ENCODE data around the gene KCNH1. TPM values are rescaled to one million over a fixed set of nuclear protein-coding genes. Genes with fewer than 3 reads are reported as not detected.

KCNH1 gene
- total and polyA plus RNA-seq, 2 experiments from 2014 or later = 0.28 TPM; not detected in 1

DNA sequence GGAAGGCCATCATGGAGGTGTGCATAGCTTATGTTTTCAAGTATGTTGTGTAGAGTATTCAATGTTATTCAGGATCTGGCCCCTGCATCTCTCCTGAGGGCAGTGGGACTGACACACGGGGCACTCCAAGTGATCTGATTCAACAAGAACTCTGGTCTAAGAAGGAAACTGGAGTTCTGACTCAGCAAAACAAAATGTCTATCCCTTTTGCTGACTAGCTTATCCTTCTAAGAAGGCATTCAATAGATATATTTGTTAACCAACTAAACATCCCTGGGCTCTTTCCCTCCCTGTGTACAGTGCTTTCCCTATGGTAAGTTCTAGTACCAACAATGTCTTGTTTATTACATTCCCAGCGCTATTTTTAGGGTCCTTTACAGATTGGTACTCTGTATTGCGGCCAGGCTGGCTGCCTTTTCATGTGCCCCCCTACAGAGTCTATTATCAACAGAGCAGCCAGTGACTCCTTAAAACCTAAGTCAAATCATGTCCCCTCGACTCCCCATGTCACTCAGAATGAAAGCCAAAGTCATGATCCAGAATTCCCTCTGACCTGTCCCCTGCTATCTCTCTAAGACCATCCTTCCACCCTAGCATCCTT, 304.9 kb downstream of the KCNH1 start:
- Mint-ChIP-seq H3K4me1 (no peaks in the 10 kb centered on the region), H3K27me3 (ENCODE audit: insufficient read depth, low read depth, poor library complexity) (no peaks in the 10 kb centered on the region), H3K9me3 (no peaks in the 10 kb centered on the region), H3K36me3 (ENCODE audit: low read depth) (no peaks in the 10 kb centered on the region), H3K27ac (no peak overlapping the region), H3K4me3 (no peak overlapping the region)
- H2AFZ ChIP-seq = no peak overlapping the region
- TF ChIP-seq, protein P1, sequence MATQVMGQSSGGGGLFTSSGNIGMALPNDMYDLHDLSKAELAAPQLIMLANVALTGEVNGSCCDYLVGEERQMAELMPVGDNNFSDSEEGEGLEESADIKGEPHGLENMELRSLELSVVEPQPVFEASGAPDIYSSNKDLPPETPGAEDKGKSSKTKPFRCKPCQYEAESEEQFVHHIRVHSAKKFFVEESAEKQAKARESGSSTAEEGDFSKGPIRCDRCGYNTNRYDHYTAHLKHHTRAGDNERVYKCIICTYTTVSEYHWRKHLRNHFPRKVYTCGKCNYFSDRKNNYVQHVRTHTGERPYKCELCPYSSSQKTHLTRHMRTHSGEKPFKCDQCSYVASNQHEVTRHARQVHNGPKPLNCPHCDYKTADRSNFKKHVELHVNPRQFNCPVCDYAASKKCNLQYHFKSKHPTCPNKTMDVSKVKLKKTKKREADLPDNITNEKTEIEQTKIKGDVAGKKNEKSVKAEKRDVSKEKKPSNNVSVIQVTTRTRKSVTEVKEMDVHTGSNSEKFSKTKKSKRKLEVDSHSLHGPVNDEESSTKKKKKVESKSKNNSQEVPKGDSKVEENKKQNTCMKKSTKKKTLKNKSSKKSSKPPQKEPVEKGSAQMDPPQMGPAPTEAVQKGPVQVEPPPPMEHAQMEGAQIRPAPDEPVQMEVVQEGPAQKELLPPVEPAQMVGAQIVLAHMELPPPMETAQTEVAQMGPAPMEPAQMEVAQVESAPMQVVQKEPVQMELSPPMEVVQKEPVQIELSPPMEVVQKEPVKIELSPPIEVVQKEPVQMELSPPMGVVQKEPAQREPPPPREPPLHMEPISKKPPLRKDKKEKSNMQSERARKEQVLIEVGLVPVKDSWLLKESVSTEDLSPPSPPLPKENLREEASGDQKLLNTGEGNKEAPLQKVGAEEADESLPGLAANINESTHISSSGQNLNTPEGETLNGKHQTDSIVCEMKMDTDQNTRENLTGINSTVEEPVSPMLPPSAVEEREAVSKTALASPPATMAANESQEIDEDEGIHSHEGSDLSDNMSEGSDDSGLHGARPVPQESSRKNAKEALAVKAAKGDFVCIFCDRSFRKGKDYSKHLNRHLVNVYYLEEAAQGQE (IDR thresholded peaks at IDR 0.05; ENCODE audit: unreplicated experiment) = no peak
- TF ChIP-seq JUNB (IDR thresholded peaks at IDR 0.05; ENCODE audit: unreplicated experiment) = no peak
- TF ChIP-seq POLR2AphosphoS5 (IDR thresholded peaks at IDR 0.05; ENCODE audit: low read depth) = no peak
- no peak for TF ChIP-seq EZH2 (IDR thresholded peaks at IDR 0.05; ENCODE audit: low read depth, unreplicated experiment)
- TF ChIP-seq ZNF331 (CRISPR knock-in tag; IDR thresholded peaks at IDR 0.05; ENCODE audit: low read depth) = no peak
- TF ChIP-seq, protein P2, sequence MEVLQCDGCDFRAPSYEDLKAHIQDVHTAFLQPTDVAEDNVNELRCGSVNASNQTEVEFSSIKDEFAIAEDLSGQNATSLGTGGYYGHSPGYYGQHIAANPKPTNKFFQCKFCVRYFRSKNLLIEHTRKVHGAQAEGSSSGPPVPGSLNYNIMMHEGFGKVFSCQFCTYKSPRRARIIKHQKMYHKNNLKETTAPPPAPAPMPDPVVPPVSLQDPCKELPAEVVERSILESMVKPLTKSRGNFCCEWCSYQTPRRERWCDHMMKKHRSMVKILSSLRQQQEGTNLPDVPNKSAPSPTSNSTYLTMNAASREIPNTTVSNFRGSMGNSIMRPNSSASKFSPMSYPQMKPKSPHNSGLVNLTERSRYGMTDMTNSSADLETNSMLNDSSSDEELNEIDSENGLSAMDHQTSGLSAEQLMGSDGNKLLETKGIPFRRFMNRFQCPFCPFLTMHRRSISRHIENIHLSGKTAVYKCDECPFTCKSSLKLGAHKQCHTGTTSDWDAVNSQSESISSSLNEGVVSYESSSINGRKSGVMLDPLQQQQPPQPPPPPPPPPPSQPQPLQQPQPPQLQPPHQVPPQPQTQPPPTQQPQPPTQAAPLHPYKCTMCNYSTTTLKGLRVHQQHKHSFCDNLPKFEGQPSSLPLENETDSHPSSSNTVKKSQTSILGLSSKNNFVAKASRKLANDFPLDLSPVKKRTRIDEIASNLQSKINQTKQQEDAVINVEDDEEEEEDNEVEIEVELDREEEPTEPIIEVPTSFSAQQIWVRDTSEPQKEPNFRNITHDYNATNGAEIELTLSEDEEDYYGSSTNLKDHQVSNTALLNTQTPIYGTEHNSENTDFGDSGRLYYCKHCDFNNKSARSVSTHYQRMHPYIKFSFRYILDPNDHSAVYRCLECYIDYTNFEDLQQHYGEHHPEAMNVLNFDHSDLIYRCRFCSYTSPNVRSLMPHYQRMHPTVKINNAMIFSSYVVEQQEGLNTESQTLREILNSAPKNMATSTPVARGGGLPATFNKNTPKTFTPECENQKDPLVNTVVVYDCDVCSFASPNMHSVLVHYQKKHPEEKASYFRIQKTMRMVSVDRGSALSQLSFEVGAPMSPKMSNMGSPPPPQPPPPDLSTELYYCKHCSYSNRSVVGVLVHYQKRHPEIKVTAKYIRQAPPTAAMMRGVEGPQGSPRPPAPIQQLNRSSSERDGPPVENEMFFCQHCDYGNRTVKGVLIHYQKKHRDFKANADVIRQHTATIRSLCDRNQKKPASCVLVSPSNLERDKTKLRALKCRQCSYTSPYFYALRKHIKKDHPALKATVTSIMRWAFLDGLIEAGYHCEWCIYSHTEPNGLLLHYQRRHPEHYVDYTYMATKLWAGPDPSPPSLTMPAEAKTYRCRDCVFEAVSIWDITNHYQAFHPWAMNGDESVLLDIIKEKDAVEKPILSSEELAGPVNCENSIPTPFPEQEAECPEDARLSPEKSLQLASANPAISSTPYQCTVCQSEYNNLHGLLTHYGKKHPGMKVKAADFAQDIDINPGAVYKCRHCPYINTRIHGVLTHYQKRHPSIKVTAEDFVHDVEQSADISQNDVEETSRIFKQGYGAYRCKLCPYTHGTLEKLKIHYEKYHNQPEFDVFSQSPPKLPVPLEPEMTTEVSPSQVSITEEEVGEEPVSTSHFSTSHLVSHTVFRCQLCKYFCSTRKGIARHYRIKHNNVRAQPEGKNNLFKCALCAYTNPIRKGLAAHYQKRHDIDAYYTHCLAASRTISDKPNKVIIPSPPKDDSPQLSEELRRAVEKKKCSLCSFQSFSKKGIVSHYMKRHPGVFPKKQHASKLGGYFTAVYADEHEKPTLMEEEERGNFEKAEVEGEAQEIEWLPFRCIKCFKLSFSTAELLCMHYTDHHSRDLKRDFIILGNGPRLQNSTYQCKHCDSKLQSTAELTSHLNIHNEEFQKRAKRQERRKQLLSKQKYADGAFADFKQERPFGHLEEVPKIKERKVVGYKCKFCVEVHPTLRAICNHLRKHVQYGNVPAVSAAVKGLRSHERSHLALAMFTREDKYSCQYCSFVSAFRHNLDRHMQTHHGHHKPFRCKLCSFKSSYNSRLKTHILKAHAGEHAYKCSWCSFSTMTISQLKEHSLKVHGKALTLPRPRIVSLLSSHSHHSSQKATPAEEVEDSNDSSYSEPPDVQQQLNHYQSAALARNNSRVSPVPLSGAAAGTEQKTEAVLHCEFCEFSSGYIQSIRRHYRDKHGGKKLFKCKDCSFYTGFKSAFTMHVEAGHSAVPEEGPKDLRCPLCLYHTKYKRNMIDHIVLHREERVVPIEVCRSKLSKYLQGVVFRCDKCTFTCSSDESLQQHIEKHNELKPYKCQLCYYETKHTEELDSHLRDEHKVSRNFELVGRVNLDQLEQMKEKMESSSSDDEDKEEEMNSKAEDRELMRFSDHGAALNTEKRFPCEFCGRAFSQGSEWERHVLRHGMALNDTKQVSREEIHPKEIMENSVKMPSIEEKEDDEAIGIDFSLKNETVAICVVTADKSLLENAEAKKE (CRISPR knock-in tag; IDR thresholded peaks at IDR 0.05) = no peak
- TF ChIP-seq, protein P3, sequence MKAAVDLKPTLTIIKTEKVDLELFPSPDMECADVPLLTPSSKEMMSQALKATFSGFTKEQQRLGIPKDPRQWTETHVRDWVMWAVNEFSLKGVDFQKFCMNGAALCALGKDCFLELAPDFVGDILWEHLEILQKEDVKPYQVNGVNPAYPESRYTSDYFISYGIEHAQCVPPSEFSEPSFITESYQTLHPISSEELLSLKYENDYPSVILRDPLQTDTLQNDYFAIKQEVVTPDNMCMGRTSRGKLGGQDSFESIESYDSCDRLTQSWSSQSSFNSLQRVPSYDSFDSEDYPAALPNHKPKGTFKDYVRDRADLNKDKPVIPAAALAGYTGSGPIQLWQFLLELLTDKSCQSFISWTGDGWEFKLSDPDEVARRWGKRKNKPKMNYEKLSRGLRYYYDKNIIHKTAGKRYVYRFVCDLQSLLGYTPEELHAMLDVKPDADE (IDR thresholded peaks at IDR 0.05) = no peak
- no peak for TF ChIP-seq CREB1 (CRISPR knock-in tag; IDR thresholded peaks at IDR 0.05; ENCODE audit: low read depth)
- TF ChIP-seq NANOG (IDR thresholded peaks at IDR 0.05; ENCODE audit: borderline replicate concordance) = no peak
- TF ChIP-seq ZNF114 (CRISPR knock-in tag; IDR thresholded peaks at IDR 0.05) = no peak
- TF ChIP-seq EZH2phosphoT487 (IDR thresholded peaks at IDR 0.05; ENCODE audit: unreplicated experiment) = no peak
- TF ChIP-seq, protein P4, sequence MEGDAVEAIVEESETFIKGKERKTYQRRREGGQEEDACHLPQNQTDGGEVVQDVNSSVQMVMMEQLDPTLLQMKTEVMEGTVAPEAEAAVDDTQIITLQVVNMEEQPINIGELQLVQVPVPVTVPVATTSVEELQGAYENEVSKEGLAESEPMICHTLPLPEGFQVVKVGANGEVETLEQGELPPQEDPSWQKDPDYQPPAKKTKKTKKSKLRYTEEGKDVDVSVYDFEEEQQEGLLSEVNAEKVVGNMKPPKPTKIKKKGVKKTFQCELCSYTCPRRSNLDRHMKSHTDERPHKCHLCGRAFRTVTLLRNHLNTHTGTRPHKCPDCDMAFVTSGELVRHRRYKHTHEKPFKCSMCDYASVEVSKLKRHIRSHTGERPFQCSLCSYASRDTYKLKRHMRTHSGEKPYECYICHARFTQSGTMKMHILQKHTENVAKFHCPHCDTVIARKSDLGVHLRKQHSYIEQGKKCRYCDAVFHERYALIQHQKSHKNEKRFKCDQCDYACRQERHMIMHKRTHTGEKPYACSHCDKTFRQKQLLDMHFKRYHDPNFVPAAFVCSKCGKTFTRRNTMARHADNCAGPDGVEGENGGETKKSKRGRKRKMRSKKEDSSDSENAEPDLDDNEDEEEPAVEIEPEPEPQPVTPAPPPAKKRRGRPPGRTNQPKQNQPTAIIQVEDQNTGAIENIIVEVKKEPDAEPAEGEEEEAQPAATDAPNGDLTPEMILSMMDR (conservative IDR thresholded peaks at IDR 0.05; ENCODE audit: low read depth in 2 of 2) = no peak
- no peak for TF ChIP-seq STAT1 (IDR thresholded peaks at IDR 0.05; ENCODE audit: unreplicated experiment)
- no peaks in the 10 kb centered on the region for H3K36me3 ChIP-seq (ENCODE audit: insufficient read depth)
- H3K27ac ChIP-seq (ENCODE audit: low read depth) = no peak overlapping the region
- 0 out of 2 replicates have a peak, but pooled peaks cover 3% of the 10 kb centered on the region for H3K9me2 ChIP-seq (ENCODE audit: insufficient read depth)
- no peaks in the 10 kb centered on the region for H3K4me1 ChIP-seq (ENCODE audit: insufficient read depth)
- no peak overlapping the region for H3K4me2 ChIP-seq
- H3K79me2 ChIP-seq (replicated peaks; ENCODE audit: insufficient read depth) = no peaks in the 10 kb centered on the region
- no peaks in the 10 kb centered on the region for H4K20me1 ChIP-seq (replicated peaks; ENCODE audit: insufficient read depth)
- H3K27me3 ChIP-seq (ENCODE audit: insufficient read depth) = no peaks in the 10 kb centered on the region
- ATAC-seq = no peak
- no peak for DNase-seq (ENCODE audit: low spot score)
- no peak overlapping the region for H3K4me3 ChIP-seq
- H3F3A ChIP-seq (replicated peaks; ENCODE audit: low read depth) = no peaks in the 10 kb centered on the region

All from GM23338 (cell line).